NCI-H748 (cell line): ENCODE measurements around the gene C17orf67.

Experiments
- DNase-seq: peaks from one replicate; lab custom pipeline; 2025; ENCODE audit not compliant: unreplicated experiment; lab: John Stamatoyannopoulos, UW

The C17orf67 gene

DNA sequence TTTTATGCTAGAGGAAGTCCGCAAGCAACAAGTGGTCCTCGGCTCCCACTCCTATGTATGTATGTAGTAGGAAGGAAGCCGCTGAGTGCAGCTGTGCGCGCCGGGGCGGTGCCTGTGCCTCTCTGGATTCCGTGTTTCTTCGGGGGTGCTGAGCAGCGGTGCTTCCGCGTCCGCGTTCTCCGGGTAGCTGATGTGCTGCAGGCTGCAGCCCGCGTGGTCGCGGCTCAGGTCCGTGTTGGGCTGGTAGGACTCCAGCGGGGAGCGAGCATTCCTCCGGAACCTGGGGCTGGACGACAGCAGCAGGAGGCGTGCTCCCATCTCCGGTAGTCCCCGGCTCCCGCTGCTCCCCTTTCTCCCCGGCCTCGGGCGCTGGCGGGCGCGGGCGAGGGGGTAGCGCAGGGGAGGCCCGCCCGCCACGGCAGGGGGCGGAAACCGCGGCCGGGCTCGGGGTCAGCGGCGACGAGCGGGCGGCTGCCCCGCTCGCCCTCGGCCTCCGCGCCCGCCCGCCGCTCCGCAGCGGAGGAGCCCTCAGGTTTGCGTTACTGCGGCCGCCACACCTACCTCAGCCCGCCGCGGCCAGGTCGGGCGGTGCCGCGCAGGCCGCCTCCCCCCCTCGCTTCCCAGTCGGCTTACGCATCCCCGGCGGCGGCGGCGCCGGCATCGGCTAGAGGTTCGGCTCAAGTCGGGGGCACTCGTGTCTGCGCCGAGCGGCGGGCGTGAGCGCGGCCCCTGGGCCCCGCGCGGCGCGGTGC, 487 bp downstream of the C17orf67 start:
- DNase-seq = peak; percentile 91

DNA sequence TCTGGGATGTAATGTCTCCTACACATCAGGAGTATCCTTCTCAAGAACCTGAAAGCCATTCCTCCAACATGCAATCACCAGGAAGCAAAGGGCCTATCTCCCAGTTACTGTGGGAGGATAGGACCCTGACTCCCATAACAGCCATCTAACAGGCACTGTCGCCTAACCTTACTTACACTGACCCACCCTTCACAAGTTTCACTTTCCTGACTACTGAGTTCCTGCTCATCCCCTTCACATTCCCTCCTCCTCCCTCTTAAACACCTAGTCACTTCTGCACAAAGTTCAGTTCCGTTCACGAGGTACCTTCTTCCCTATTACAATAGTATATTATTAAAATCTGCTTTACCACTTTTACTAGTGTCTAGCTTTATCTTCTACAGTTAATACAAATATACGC, 1.3 kb downstream of the C17orf67 start:
- DNase-seq = no peak

DNA sequence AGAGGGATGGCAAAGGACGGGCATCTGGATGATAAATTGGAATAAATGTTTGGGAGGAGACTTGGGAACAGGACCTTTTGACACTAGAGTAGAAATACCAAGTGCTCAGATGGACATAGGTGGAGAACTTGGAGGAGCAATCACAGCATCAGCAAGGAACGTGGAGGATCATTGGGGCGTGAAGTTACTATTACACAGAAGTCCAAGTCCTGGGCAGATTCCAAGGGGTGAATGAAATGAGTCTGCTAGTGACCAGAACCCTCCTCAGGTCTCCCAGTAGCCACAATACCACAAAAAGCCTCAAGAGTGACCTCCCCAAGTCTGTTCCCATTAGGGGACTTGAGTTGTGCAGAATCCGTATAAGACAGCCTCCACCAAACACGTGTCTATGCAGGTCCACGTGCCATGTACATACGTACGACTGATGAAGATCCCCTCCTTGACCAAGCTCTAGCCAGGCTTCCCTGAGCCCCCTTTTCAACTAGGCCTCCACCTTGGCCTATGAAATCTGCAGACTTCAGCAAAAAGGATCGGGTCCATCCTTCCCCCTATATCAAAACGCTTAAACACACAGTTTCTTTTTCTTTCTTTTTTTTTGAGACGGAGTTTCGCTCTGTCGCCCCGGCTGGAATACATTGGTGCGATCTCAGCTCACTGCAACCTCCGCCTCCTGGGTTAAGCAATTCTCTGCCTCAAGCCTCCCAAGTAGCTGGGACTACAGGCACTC, 2.2 kb downstream of the C17orf67 start:
- no peak for DNase-seq

- DNase-seq = no peak
Measured at GRCh38 chr17:56830726-56831368, 2.9 kb downstream of the C17orf67 start.

DNA sequence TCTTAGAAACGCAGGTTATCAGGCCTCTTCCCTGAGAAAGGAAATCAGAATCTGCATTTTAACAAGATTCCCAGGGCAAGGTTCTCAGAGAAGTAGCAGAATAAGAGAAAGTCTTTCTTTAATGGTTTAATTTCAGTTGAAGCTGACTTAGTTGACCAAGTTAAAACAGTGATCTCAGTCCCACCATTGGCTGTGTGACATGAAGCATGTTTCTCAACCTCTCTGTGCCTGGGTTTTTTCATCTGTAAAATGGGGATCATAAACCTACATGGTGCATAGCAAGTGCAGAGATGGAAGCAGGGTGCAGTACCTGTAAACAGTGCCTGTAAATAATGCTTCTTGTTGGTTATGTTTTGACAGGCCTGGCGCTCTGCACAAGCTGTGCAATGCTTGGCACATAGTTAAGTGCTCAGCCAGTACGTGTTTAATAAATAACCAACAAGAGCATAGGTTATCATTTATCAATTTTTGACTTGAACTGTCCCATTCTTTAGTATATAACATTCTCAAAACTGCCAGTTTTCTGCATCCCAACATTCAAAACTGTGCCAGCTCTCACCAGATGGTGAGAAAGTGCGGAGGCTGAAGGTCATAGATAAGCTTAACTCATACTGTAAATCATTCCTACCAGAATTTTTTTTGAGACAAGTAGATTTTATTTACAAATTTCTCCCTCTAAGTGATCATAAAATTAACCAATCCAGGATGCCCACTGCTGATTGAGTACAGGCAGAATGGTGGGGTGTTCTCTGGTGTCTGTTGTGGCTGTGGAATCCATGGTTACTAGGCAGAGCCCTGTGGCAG, 6.9 kb downstream of the C17orf67 start:
- no peak for DNase-seq

GRCh38 chr17:56824503-56824902, 9.2 kb downstream of the C17orf67 start:
- no peak for DNase-seq

- DNase-seq = no peak
Measured at GRCh38 chr17:56823848-56824247, 9.9 kb downstream of the C17orf67 start.

DNA sequence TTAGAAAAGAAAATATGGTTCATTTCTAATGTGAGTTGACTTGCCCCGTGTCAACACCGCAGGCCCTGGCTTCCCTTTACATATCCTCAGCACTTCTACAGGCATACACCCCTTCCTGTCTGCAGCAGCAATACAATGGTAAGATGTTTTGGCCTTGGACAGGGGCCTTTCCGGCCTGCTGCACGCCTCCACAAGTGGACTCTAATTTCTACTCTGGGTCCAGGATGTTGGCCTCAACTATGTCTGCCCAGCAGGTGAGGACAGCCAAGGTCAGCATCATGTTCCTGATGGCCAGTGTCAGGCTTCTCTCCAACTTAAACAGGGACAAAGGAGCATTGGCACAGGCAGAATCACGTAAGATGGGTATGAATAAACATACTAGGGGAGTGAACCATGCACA, 11.0 kb downstream of the C17orf67 start:
- DNase-seq = no peak

- DNase-seq = no peak
Measured at GRCh38 chr17:56821847-56822534, 11.7 kb downstream of the C17orf67 start.

GRCh38 chr17:56820207-56820606, 13.5 kb downstream of the C17orf67 start:
- DNase-seq = no peak

DNA sequence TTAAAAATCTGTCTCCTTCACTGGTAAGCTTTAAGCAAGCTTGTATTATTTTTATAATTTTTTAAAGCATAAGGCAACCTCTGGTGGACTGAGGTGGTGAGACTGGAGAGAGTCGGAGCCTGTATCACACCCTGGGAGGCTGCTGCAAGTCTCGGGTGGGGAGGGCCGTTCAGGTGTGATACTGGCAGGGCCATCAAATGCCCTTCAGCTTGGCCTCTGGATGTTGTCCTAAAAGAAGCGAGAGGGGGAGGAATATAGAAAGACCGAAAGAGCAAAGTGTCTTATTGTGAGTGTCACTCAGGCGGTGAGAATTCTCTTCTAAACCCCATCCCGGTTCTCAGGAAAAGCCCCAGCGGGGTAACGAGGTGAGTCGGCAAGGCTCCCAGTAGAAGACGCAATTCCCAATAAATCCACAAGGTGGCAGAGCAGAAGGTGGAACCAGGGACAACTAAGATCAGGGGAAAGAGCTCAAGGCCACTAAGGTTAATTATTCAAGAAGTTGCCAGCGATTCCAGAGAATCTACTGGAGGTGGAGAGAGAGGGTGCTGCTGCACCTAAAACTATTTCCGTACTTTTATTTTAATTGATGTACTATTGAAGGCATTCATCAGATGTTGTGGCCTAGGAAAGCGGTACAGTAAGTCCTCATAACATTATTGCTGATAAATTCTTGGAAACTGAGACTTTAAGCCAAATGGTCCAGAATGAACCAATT, 14.1 kb downstream of the C17orf67 start:
- DNase-seq = peak; percentile 77

DNA sequence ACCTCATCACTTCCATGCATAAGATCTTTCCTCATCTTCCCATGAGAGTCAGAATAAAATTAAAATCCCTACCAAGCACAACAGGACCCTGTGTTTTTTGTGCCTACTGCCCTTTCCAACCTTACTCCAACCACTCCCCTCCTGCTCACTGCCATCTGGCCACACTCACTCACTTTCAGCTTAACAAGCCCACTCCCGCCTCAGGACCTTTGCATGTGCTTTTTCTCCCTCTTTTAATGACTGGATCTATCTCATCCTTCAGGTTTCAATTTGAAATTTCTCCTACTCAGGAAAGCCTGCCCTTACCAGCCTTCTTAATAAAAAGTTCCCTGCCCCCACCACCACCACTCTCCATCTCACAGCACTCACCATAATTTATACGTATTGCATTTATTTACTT, 14.7 kb downstream of the C17orf67 start:
- DNase-seq = no peak

DNA sequence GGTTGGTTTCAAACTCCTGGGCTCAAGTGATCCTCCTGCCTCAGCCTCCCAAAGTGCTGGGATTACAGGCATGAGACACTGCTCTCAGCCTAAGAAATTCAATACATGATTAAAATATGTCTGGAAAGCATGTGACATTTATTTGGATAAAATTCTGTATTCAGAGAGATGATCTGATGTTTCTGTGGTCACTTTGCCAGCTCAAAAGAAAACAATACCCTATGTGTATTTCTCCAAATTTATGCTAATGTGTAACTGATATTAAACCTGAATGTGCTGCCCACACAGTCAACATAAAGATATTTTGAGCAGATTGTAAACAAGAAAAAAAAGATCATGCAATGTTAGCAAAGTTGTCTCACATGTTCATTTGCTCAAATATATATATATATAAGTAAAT, 16.7 kb downstream of the C17orf67 start:
- DNase-seq = no peak

GRCh38 chr17:56815711-56816110, 18.0 kb downstream of the C17orf67 start:
- DNase-seq = no peak

- peak; percentile 13 for DNase-seq
Measured at GRCh38 chr17:56812901-56813388, 20.8 kb downstream of the C17orf67 start.

DNA sequence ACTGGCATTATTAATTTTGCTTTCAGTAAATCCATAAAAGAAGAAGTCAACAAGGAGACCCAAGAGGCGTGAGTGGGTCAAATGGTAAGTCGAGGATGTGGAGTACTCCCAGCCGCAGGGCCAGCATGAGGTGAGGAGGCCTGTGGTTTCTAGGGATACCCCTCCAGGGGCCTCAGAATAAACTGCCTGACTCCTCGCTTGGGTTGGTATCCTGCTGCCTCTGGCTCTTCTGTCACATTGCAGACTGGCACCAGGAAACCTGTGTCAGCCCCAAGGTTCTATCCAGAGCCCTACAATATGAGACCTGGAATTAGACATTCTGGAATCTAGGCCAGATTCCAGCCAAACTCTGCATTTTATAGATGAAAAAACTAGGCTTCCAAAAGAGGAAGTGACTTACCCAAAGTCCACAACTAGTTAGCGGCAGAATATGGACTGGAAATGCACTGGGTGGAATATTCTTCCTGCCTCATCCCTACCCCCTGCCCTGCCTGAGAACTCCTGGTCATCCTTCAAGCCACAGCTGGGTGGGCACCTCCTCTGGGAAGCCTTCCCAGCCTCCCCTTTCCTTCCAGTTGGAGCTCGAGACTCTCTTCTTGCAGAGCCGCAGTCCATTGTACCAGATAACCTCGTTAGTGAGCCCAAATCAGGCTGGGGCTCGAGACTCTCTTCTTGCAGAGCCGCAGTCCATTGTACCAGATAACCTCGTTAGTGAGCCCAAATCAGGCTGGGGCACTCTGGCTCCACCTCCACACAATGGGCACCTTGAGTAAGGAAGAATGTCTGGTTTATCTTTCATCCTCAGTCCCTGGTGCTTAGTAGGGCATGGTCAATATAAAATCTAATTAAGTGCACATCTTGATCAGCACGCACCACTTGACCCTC, 22.6 kb downstream of the C17orf67 start:
- no peak for DNase-seq

- DNase-seq = no peak
Measured at GRCh38 chr17:56810343-56810742, 23.4 kb downstream of the C17orf67 start.

GRCh38 chr17:56809820-56810179, 23.9 kb downstream of the C17orf67 start:
- DNase-seq = no peak
